SK-N-SH (cell line): ENCODE data around the gene ATG7. TPM values are rescaled to one million over a fixed set of nuclear protein-coding genes. Genes with fewer than 3 reads are reported as not detected.

Experiments
- CTCF ChIA-PET: fragments of 300-600, 350-600 bp; formaldehyde crosslinking; extraction: SDS; loops from one replicate; lab custom pipeline; 2021; lab: Yijun Ruan, JAX
- POLR2A ChIA-PET: fragments of 350-600 bp; sonication (Branson Sonifier 250); formaldehyde crosslinking; extraction: SDS; loops from one replicate; lab custom pipeline; 2020; ENCODE audit warnings: antibody characterized with exemption, inconsistent platforms; lab: Yijun Ruan, JAX
- DNase-seq: peaks from one replicate; pipeline ENCODE4 v3.0.0; 2012
- H2AFZ ChIP-seq: fragments of 200-600 bp; sonication (generic); 2 replicates; pipeline ENCODE4 v1.8.1; 2016; ENCODE audit warnings: antibody characterized with exemption, mild to moderate bottlenecking, low read depth
- H3F3A ChIP-seq: fragments of 200-600 bp; sonication (generic); replicated peaks from 2 replicates; pipeline ENCODE3; 2016; ENCODE audit warnings: antibody characterized with exemption, mild to moderate bottlenecking; ENCODE audit not compliant: insufficient read depth
- H3K27ac ChIP-seq, 2 experiments: fragments of 200-500 bp in 1 of 2; fragments of 200-600 bp in 1 of 2; sonication (Bioruptor generic) in 1 of 2; sonication (generic), shearing (Covaris generic) in 1 of 2; 2 replicates each; pipeline versions ENCODE4 v1.5.1 to v1.6.1; 2014 to 2016; ENCODE audit warnings: low read depth in 2 of 2, inconsistent platforms in 1 of 2, low read length in 1 of 2, mild to moderate bottlenecking in 1 of 2, mixed read lengths in 1 of 2
- H3K27me3 ChIP-seq: fragments of 200-600 bp; sonication (generic), shearing (Covaris generic); 2 replicates; pipeline ENCODE4 v1.6.1; 2016; ENCODE audit warnings: mixed run types; ENCODE audit not compliant: insufficient read depth
- H3K36me3 ChIP-seq, 2 experiments: fragments of 200-500 bp in 1 of 2; fragments of 200-600 bp in 1 of 2; sonication (Bioruptor generic) in 1 of 2; sonication (generic) in 1 of 2; replicated peaks in 1 of 2; 2 replicates each; pipeline versions ENCODE3 to v1.5.1; 2014 to 2016; ENCODE audit warnings: low read length in 1 of 2, mild to moderate bottlenecking in 1 of 2; ENCODE audit not compliant: insufficient read depth in 2 of 2, control insufficient read depth in 1 of 2
- H3K4me1 ChIP-seq, 2 experiments: fragments of 200-500 bp in 1 of 2; fragments of 200-600 bp in 1 of 2; sonication (Bioruptor generic) in 1 of 2; sonication (generic), shearing (Covaris generic) in 1 of 2; 2 replicates each; pipeline versions ENCODE4 v1.5.1 to v1.6.1; 2014 to 2016; ENCODE audit warnings: low read depth in 1 of 2, low read length in 1 of 2, mixed run types in 1 of 2; ENCODE audit not compliant: insufficient read depth in 2 of 2, control insufficient read depth in 1 of 2
- H3K4me2 ChIP-seq: fragments of 200-600 bp; sonication (generic), shearing (Covaris generic); 2 replicates; pipeline ENCODE4 v1.6.1; 2017; ENCODE audit warnings: mixed run types
- H3K4me3 ChIP-seq, 2 experiments: fragments of 200-500 bp in 1 of 2; fragments of 200-600 bp in 1 of 2; sonication (Bioruptor generic) in 1 of 2; sonication (generic), shearing (Covaris generic) in 1 of 2; 2 replicates each; pipeline versions ENCODE4 v1.5.1 to v1.8.1; 2014 to 2016; ENCODE audit warnings: low read depth in 2 of 2, inconsistent platforms in 1 of 2, low read length in 1 of 2, mild to moderate bottlenecking in 1 of 2, mixed read lengths in 1 of 2, moderate library complexity in 1 of 2
- H3K79me2 ChIP-seq: fragments of 200-600 bp; sonication (generic); 2 replicates; pipeline ENCODE4 v1.8.1; 2017; ENCODE audit warnings: mild to moderate bottlenecking; ENCODE audit not compliant: insufficient read depth
- H3K9ac ChIP-seq: fragments of 200-600 bp; sonication (generic); 2 replicates; pipeline ENCODE4 v1.6.1; 2017; ENCODE audit warnings: mixed run types
- H3K9me2 ChIP-seq: fragments of 200-600 bp; sonication (generic); 2 replicates; pipeline ENCODE4 v1.6.1; 2017; ENCODE audit warnings: mixed run types
- H3K9me3 ChIP-seq: fragments of 200-600 bp; sonication (generic); 2 replicates; pipeline ENCODE4 v1.6.1; 2017; ENCODE audit warnings: mixed run types, mild to moderate bottlenecking, moderate library complexity
- H4K20me1 ChIP-seq: fragments of 200-600 bp; sonication (generic); 2 replicates; pipeline ENCODE4 v1.6.1; 2017; ENCODE audit warnings: mild to moderate bottlenecking, mixed run types; ENCODE audit not compliant: insufficient read depth
- CTCF ChIP-seq: fragments of 200-600 bp; sonication (generic); IDR thresholded peaks from 2 replicates; pipeline ENCODE4 v1.6.1; 2017; ENCODE audit warnings: antibody characterized with exemption, mild to moderate bottlenecking, moderate library complexity
- EZH2phosphoT487 ChIP-seq: fragments of 200-600 bp; sonication (generic); IDR thresholded peaks from 2 replicates; pipeline ENCODE4 v1.6.1; 2017; ENCODE audit warnings: low read depth, mixed run types, mild to moderate bottlenecking, antibody characterized with exemption, moderate library complexity, borderline replicate concordance
- FOSL2 ChIP-seq: IDR thresholded peaks from 2 replicates; pipeline ENCODE4 v1.4.0; 2012; ENCODE audit warnings: low read depth, mild to moderate bottlenecking, moderate library complexity, borderline replicate concordance
- NFIC ChIP-seq: IDR thresholded peaks from 2 replicates; pipeline ENCODE4 v1.4.0; 2012; ENCODE audit warnings: borderline replicate concordance
- PBX3 ChIP-seq: IDR thresholded peaks from 2 replicates; pipeline ENCODE4; 2012
- POLR2AphosphoS5 ChIP-seq: IDR thresholded peaks from 2 replicates; pipeline ENCODE4 v1.6.1; 2012; ENCODE audit warnings: low read depth, low read length
- RXRA ChIP-seq: IDR thresholded peaks from 2 replicates; pipeline ENCODE4 v1.4.0; 2012; ENCODE audit warnings: low read depth, mild to moderate bottlenecking, borderline replicate concordance
- SIN3A ChIP-seq: IDR thresholded peaks from 2 replicates; pipeline ENCODE4 v1.6.1; 2012; ENCODE audit warnings: low read depth, mild to moderate bottlenecking, low read length, moderate library complexity, borderline replicate concordance
- USF1 ChIP-seq: IDR thresholded peaks from 2 replicates; pipeline ENCODE4 v1.4.0; 2012; ENCODE audit warnings: low read depth, borderline replicate concordance
- ZBTB33 ChIP-seq: IDR thresholded peaks from 2 replicates; pipeline ENCODE4 v1.4.0; 2012; ENCODE audit warnings: low read depth, borderline replicate concordance
- WGBS: methylation state at CpG from one replicate; pipeline ENCODE4 v1.1.6; 2017; ENCODE audit warnings: low lambda C conversion rate; 5-methylcytosine and 5-hydroxymethylcytosine counted together
- polyA plus RNA-seq, 3 experiments: library from polyadenylated mRNA; depleted of rRNA; stranded (reverse); fragments of >200 nt; gene quantifications; 2 replicates each; pipeline ENCODE4 v1.2.3, GENCODE V29; 2012

ATG7 gene
- polyA plus RNA-seq, 1 of the 3 experiments (the other 2 are of a cell fraction): 29.5 TPM

GRCh38 chr3:11543141-11543947 lies 271.1 kb downstream of the ATG7 start:
- Histone ChIP-seq H3K4me3 (no peak overlapping the region), H3K4me1 (peaks cover 0 to 15% of the 10 kb centered on the region in 2 experiments; a peak in 1 of 4 replicates), H3F3A (peaks cover 5% of the 10 kb centered on the region), H3K9ac (no peak overlapping the region), H4K20me1 (no peaks in the 10 kb centered on the region), H3K4me2 (no peak overlapping the region), H3K79me2 (peaks cover 4% of the 10 kb centered on the region; the same call in 1 of the 2 replicates), H3K36me3 (peaks cover 0 to 10% of the 10 kb centered on the region in 2 experiments), H3K27ac (no peak overlapping the region), H3K27me3 (no peaks in the 10 kb centered on the region), H3K9me2 (no peaks in the 10 kb centered on the region), H2AFZ (no peak overlapping the region), H3K9me3 (no peaks in the 10 kb centered on the region)
- ChIA-PET POLR2A (no interaction called here), CTCF (no interaction called here)
- 95% methylated on average over 19 of the region's 19 CpGs for WGBS
- no peak for TF ChIP-seq EZH2phosphoT487
- TF ChIP-seq PBX3: no peak
- no peak for TF ChIP-seq NFIC
- no peak for TF ChIP-seq USF1
- no peak for TF ChIP-seq CTCF
- no peak for TF ChIP-seq FOSL2
- TF ChIP-seq POLR2AphosphoS5: no peak
- no peak for TF ChIP-seq ZBTB33
- no peak for TF ChIP-seq SIN3A
- TF ChIP-seq RXRA: no peak
- no peak for DNase-seq
